ENCODE results near the gene TRNP1. TPM values are rescaled to one million over a fixed set of nuclear protein-coding genes. Genes with fewer than 3 reads are reported as not detected.

The TRNP1 gene
- total and polyA plus RNA-seq, 12 donors, result 1.4 to 27.8 (median 6.5) TPM

DNA sequence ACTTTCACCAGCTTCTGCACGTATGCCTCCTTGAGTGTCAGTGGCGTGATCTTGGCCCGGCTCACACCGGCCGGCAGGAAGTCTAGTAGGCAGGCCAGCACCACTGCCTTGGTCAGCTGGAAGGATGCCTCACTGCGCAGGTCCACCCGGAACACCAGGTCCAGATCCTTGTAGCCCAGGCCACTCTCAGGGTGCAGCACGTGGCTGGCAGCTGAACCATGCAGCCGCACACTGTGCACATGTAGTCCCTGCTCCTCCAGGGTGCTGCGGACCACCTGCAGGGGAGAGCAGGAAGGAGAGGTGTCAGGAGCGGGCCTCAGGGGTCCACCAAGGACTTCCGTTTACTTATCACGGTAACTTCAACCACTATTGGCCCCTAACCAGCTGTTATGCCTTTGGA, 13.2 kb downstream of the TRNP1 start:
- TF ChIP-seq POLR2A (IDR thresholded peaks at IDR 0.05), result no peak
- TF ChIP-seq, protein P1, sequence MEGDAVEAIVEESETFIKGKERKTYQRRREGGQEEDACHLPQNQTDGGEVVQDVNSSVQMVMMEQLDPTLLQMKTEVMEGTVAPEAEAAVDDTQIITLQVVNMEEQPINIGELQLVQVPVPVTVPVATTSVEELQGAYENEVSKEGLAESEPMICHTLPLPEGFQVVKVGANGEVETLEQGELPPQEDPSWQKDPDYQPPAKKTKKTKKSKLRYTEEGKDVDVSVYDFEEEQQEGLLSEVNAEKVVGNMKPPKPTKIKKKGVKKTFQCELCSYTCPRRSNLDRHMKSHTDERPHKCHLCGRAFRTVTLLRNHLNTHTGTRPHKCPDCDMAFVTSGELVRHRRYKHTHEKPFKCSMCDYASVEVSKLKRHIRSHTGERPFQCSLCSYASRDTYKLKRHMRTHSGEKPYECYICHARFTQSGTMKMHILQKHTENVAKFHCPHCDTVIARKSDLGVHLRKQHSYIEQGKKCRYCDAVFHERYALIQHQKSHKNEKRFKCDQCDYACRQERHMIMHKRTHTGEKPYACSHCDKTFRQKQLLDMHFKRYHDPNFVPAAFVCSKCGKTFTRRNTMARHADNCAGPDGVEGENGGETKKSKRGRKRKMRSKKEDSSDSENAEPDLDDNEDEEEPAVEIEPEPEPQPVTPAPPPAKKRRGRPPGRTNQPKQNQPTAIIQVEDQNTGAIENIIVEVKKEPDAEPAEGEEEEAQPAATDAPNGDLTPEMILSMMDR (IDR thresholded peaks at IDR 0.05), result no peak
- 76 to 85% (median 81%) methylated on average over 5 to 13 of the region's 13 CpGs for WGBS, 4 donors
- no peaks in the 10 kb centered on the region for H3K27me3 ChIP-seq
- no peaks in the 10 kb centered on the region for H3K9me3 ChIP-seq (replicated peaks in 1 of 3)
- H3K4me3 ChIP-seq, result no peak overlapping the region
- H3K27ac ChIP-seq, result no peak overlapping the region
- intact Hi-C loops (cut with DNase I), result no loop called here
- H3K4me1 ChIP-seq (replicated peaks in 1 of 2), result peaks cover 0 to 3% of the 10 kb centered on the region in 2 donors
- no peak for DNase-seq
- H3K36me3 ChIP-seq (replicated peaks in 1 of 2), result no peaks in the 10 kb centered on the region

DNA sequence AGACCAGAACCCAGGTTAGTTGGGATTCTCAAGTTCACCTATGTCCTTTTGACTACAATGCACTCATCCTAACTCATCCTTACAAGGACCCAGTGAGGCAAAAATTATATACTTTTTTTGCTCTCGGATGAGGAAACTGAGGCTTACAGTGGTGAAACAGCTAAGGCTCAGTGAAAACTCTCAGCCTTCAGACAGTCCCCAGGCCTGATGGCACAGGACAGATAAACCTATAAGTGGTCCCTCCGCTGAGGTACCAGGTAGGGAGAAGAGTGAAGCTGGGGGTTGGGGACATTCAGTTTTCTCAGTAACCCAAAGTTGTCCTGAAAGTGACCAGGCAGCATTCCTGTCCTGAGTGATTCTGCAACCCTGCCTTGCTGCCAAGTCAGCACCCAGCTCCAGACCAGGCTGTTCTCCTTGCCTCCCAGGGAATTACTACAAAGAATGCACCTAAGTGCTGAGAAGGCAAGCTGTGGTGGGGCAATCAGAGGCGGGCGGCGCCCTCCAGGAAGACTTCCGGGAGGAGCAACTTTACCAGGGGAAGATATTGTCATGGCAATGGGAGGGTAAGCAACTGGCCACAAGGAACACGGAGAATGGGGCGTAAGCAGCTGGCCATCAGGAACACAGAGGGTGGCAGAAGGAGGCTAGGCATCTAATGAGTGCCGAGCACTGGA, 14.6 kb downstream of the TRNP1 start:
- no peak for TF ChIP-seq POLR2A (IDR thresholded peaks at IDR 0.05)
- TF ChIP-seq, protein P1 (IDR thresholded peaks at IDR 0.05), result no peak
- H3K27me3 ChIP-seq, result no peaks in the 10 kb centered on the region
- no peak overlapping the region for H3K4me3 ChIP-seq
- H3K27ac ChIP-seq, result no peak overlapping the region
- intact Hi-C loops (cut with DNase I), result no loop called here
- 73 to 83% (median 80%) methylated on average over 7 to 9 of the region's 9 CpGs for WGBS, 4 donors
- peaks cover 3 to 6% of the 10 kb centered on the region in 2 donors for H3K4me1 ChIP-seq (replicated peaks in 1 of 2)
- no peak for DNase-seq
- H3K9me3 ChIP-seq (replicated peaks in 1 of 3), result no peaks in the 10 kb centered on the region
- no peaks in the 10 kb centered on the region for H3K36me3 ChIP-seq (replicated peaks in 1 of 2)

DNA sequence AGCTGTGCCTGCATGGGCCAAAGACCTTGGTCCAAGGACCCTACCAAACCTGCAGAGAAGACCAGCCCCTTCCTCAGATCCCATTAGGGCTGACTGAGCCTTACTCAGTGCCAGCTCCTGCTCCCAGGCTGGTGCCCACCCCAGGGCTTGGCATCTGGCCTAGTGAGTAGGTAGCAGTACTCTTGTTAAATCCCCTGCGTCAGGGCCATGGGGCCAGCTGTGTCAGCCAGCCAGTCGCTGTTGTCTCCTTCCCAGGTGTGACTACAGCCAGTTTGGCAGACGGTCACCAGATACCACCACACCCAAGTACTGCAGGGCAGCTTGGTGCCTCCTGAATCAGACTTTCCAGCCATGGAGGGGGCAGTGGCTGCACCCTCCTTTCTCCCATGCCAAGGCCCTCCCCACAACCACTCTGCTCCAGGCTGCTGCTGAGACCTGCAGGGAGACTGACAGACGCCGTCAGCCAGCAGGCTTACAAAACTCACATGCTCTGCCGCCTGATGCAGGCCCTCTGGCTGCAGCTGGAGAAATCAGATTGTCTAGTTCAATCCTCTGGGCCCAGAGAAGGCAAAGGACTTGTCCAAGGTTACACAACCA, 16.2 kb downstream of the TRNP1 start:
- Histone ChIP-seq H3K4me3 (no peak overlapping the region), H3K27me3 (no peaks in the 10 kb centered on the region), H3K27ac (no peak overlapping the region), H3K36me3 (replicated peaks in 1 of 2) (no peaks in the 10 kb centered on the region), H3K9me3 (replicated peaks in 1 of 3) (no peaks in the 10 kb centered on the region), H3K4me1 (replicated peaks in 1 of 2) (peaks cover 3 to 6% of the 10 kb centered on the region in 2 donors)
- intact Hi-C loops (cut with DNase I), result no loop called here
- 74 to 91% (median 88%) methylated on average over 4 to 6 of the region's 6 CpGs for WGBS, 4 donors
- TF ChIP-seq, protein P1 (IDR thresholded peaks at IDR 0.05), result no peak
- no peak for TF ChIP-seq POLR2A (IDR thresholded peaks at IDR 0.05)
- no peak for DNase-seq

DNA sequence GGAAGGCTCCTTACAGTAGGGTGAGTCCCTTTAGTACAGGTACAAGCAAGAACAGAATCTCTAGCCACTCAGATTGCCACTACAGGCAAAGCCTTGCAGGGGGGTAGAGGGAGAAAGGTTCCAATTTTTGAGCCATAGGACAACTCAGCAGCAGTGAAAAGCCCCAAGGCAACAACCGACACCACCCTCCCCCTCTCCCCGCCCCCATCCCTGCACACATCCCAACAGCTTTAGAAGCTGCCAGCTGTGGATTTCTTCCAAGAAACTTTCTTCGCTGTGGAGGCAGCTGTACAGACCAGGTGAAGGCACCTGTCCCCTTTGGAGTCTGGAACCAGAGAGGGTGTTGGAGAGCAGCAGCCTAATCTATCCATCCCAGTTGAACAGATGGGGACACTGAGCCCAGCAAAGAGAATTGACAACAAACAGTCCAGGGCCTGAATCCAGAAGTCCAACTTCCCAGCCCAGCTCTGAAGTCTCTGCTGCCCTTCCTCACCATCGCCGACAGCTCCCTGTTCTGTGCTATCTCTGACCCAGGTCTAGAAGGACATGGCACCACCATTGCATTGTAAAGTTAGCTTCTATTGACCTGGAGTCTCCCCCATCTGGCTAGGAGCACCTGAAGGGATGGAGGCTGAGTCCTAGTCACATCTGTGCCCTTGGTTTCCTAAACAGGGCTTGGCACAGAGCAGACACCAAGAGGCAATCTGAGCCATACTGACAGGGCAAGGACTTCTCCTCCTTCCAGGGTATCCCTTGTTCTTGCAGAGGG, 16.9 kb downstream of the TRNP1 start:
- Histone ChIP-seq H3K27me3 (no peaks in the 10 kb centered on the region), H3K4me1 (replicated peaks in 1 of 2) (peaks cover 3 to 6% of the 10 kb centered on the region in 2 donors), H3K27ac (peak overlapping the region in 1 of 5 donors; percentile 42), H3K36me3 (replicated peaks in 1 of 2) (no peaks in the 10 kb centered on the region), H3K9me3 (replicated peaks in 1 of 3) (no peaks in the 10 kb centered on the region), H3K4me3 (no peak overlapping the region)
- intact Hi-C loops (cut with DNase I), result no loop called here
- WGBS, 4 donors, result 75 to 82% (median 76%) methylated on average over 4 to 5 of the region's 5 CpGs
- no peak for DNase-seq
- no peak for TF ChIP-seq POLR2A (IDR thresholded peaks at IDR 0.05)
- TF ChIP-seq, protein P1 (IDR thresholded peaks at IDR 0.05), result no peak
